Breast epithelium (tissue), 3 donors: ENCODE data around the gene ATG7.
"Not testable (repeated sequence)": the region's sequence is repeated elsewhere in the genome, so short reads cannot be mapped to it uniquely, and the experiment has no call there.

Source experiments
- CTCF ChIP-seq, 3 donors: fragments of 450-650 bp; IDR thresholded peaks; one replicate each; pipeline ENCODE4 v1.5.1; 2016 to 2017; ENCODE audit warnings: antibody characterized with exemption in 3 of 3, mild to moderate bottlenecking in 3 of 3, moderate library complexity in 3 of 3
- POLR2A ChIP-seq: fragments of 450-650 bp; IDR thresholded peaks from one replicate; pipeline ENCODE4 v1.6.1; 2016; ENCODE audit warnings: antibody characterized with exemption, mild to moderate bottlenecking, moderate library complexity

- not testable (repeated sequence) for TF ChIP-seq CTCF (IDR thresholded peaks at IDR 0.05); POLR2A
These were observed 300.5 kb downstream of the ATG7 start for GRCh38 chr3:11572660-11573059.
